Measurements from ENCODE around the gene FAM50A. TPM values are rescaled to one million over a fixed set of nuclear protein-coding genes. Genes with fewer than 3 reads are reported as not detected.

FAM50A gene
- total and polyA plus RNA-seq, 12 donors: 25.5 to 167 (median 38.9) TPM

DNA sequence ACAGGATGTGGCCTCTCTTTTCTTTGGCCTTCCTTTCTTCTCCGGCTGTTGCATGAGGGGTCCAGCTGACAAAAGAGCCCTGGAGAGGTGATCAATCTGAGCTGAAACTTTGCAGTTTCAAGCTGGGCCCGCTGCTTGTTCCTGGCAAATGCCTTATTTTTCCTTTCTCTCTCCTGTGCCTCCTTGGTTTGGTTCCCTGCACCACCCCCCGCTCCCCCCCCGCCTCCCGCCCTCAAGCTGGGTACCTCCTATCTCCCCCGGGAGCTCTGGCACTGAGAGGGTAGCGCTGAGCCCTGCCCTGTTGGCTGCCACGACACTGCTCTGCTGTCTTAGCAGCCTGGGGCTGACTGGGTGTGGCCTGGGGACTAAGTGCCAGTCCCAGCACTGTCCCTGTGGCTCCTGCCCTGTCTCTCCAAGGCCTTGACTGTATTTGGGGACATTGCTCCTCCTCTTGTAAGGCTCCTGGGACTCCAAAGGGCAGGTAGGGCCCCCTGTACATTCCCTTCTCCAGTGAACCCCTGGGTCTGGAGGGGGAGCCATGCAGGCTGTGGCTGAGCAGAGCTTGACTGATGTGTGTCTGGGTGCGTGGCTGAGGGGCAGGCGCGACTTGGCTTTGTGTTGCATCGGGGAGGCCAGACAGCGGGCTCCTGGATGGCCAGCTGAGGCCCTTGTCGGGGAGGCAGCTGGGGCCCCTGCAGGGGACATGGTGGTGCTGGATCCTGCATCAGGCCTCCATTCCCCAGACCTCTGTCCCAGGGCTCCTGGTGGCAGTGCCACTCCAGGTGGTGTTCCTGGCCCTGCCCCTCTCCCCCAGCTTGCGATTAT is 15.2 kb downstream of the FAM50A start:
- peak; percentile 16 to 35 for DNase-seq

DNA sequence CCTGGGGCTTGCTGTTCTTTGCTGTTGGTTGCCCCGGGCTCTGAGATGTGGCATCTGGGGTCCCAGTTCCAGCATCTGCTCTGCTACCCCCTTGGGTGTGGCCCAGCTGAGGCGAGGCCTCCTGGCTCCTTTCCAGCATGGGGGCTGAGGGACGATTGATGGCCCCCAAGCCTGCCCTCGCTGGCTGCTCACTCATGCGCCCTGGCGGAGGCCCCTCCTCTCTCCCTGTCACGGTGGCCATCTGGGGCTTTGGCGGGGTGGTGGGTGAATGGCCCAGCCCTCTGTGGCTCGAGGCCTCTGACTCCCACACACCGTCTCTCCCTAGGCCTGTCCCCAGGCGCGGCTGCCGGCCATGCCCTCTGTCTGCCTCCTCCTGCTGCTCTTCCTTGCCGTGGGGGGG is 15.9 kb downstream of the FAM50A start:
- Histone ChIP-seq H3K27me3 (peaks cover 0 to 6% (median 0%) of the 10 kb centered on the region in 7 donors), H3K36me3 (peaks cover 0 to 25% (median 0%) of the 10 kb centered on the region in 9 donors), H3K27ac (peak overlapping the region in 3 of 10 donors; percentile 28 to 79 (median 64)), H3K9me3 (no peaks in the 10 kb centered on the region), H3K4me1 (peaks cover 0 to 9% (median 5%) of the 10 kb centered on the region in 9 donors), H3K4me3 (peak overlapping the region in 7 of 10 donors; percentile 5 to 71 (median 64))
- no peak for DNase-seq
- WGBS, 2 donors: 51 to 53% methylated on average over 10 to 14 of the region's 14 CpGs
- ATAC-seq: peak in 3 of 8 donors; percentile 3 to 31 (median 22)
- intact Hi-C loops (cut with DNase I): loop anchor here in 1 of 10 donors (10.0 kb wide), 1 partner anchor 55 kb away; the partner anchor contains the start of gene FAM3A
- TF ChIP-seq, protein P1, sequence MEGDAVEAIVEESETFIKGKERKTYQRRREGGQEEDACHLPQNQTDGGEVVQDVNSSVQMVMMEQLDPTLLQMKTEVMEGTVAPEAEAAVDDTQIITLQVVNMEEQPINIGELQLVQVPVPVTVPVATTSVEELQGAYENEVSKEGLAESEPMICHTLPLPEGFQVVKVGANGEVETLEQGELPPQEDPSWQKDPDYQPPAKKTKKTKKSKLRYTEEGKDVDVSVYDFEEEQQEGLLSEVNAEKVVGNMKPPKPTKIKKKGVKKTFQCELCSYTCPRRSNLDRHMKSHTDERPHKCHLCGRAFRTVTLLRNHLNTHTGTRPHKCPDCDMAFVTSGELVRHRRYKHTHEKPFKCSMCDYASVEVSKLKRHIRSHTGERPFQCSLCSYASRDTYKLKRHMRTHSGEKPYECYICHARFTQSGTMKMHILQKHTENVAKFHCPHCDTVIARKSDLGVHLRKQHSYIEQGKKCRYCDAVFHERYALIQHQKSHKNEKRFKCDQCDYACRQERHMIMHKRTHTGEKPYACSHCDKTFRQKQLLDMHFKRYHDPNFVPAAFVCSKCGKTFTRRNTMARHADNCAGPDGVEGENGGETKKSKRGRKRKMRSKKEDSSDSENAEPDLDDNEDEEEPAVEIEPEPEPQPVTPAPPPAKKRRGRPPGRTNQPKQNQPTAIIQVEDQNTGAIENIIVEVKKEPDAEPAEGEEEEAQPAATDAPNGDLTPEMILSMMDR (IDR thresholded peaks at IDR 0.05): no peak

More for the DNA sequence above, 15.2 kb downstream of the FAM50A start:
- TF ChIP-seq, protein P1 (IDR thresholded peaks at IDR 0.05): no peak
- Histone ChIP-seq H3K9me3 (no peaks in the 10 kb centered on the region), H3K36me3 (peaks cover 0 to 19% (median 0%) of the 10 kb centered on the region in 9 donors), H3K27ac (peak overlapping the region in 7 of 10 donors; percentile 43 to 84 (median 66)), H3K27me3 (peaks cover 0 to 6% (median 0%) of the 10 kb centered on the region in 7 donors), H3K4me3 (peak overlapping the region in 9 of 10 donors; percentile 56 to 71 (median 63)), H3K4me1 (peaks cover 0 to 9% (median 5%) of the 10 kb centered on the region in 9 donors)
- ATAC-seq: peak; percentile 36 to 89 (median 82)
- intact Hi-C loops (cut with DNase I): loop anchor here in 1 of 10 donors (10.0 kb wide), 1 partner anchor 56 kb away; the partner anchor contains the start of gene FAM3A
- 28 to 36% methylated on average over 8 to 14 of the region's 15 CpGs for WGBS, 2 donors

DNA sequence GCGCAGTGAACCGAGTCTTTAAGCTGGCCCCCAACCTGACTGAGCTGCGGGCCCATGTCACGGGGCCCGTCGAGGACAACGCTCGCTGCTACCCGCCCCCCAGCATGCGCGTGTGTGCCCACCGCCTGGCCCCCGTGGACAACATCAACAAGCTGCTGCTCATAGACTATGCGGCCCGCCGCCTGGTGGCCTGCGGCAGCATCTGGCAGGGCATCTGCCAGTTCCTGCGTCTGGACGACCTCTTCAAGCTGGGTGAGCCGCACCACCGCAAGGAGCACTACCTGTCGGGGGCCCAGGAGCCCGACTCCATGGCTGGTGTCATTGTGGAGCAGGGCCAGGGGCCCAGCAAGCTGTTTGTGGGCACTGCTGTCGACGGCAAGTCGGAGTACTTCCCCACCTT is 16.4 kb downstream of the FAM50A start:
- H3K4me1 ChIP-seq: peaks cover 0 to 9% (median 5%) of the 10 kb centered on the region in 9 donors
- H3K9me3 ChIP-seq: no peaks in the 10 kb centered on the region
- H3K27me3 ChIP-seq: peaks cover 0 to 6% (median 0%) of the 10 kb centered on the region in 7 donors
- no peak for ATAC-seq
- H3K36me3 ChIP-seq: peaks cover 0 to 30% (median 0%) of the 10 kb centered on the region in 9 donors
- WGBS, 2 donors: 81 to 86% methylated on average over 23 to 26 of the region's 26 CpGs
- intact Hi-C loops (cut with DNase I): no loop called here
- peak overlapping the region in 1 of 10 donors; percentile 71 for H3K4me3 ChIP-seq
- TF ChIP-seq, protein P1 (IDR thresholded peaks at IDR 0.05): no peak
- H3K27ac ChIP-seq: no peak overlapping the region
- no peak for DNase-seq

DNA sequence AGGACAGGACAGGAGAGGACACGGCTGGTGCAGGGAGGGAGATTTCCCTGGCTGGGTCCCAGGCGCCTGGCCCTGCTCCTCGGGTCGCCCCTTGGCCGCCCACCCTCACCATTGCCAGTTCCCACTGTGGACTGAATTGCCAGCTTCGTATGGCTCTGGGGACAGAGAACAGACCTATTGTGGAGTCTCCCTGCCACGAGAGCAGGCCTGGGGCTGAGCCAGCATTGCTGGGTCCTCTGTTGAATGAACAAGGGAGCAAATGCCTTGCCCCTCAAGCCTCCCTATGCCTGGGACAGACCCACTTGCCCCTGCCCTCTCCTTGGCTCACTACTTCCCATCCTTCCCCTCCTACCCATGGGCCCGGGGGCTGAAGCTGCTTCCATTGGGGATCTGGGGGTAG is 18.5 kb downstream of the FAM50A start:
- WGBS, 2 donors: 68 to 80% methylated on average over 3 to 8 of the region's 8 CpGs
- DNase-seq (no peak), ATAC-seq (no peak)
- Histone ChIP-seq H3K9me3 (no peaks in the 10 kb centered on the region), H3K4me3 (no peak overlapping the region), H3K36me3 (peaks cover 0 to 51% (median 0%) of the 10 kb centered on the region in 9 donors), H3K4me1 (peaks cover 0 to 9% (median 5%) of the 10 kb centered on the region in 9 donors), H3K27ac (no peak overlapping the region), H3K27me3 (peaks cover 0 to under 1% (median 0%) of the 10 kb centered on the region in 7 donors)
- intact Hi-C loops (cut with DNase I): no loop called here
- TF ChIP-seq, protein P1 (IDR thresholded peaks at IDR 0.05): no peak

Data from heart right ventricle (tissue), 16 donors.